SK-N-SH treated with all-trans-retinoic acid at 6 μM for 48 hours (cell line): ENCODE measurements around the gene BPHL.
"Not testable (repeated sequence)": the region's sequence is repeated elsewhere in the genome, so short reads cannot be mapped to it uniquely, and the experiment has no call there.

ENCODE experiments used
- ARNTL ChIP-seq: fragments of 450-650 bp; formaldehyde crosslinking; IDR thresholded peaks from 2 replicates; pipeline ENCODE4 v1.5.0; 2020; ENCODE audit warnings: low read depth, mild to moderate bottlenecking, moderate library complexity, borderline replicate concordance
- ESRRG ChIP-seq: fragments of 250-450 bp; sonication (Bioruptor Pico); IDR thresholded peaks from 2 replicates; pipeline ENCODE4 v1.6.1; 2021; ENCODE audit warnings: mild to moderate bottlenecking
- RARB ChIP-seq: fragments of 250-450 bp; sonication (Bioruptor Pico); IDR thresholded peaks from 2 replicates; pipeline ENCODE4 v1.8.0; 2021; ENCODE audit warnings: mild to moderate bottlenecking, moderate library complexity
- TOX ChIP-seq: fragments of 250-450 bp; sonication (Bioruptor Pico); IDR thresholded peaks from 2 replicates; pipeline ENCODE4 v1.8.0; 2021; ENCODE audit warnings: mild to moderate bottlenecking, moderate library complexity, borderline replicate concordance
- ZC3H10 ChIP-seq: fragments of 250-450 bp; sonication (Bioruptor Pico); IDR thresholded peaks from 2 replicates; pipeline ENCODE4 v1.5.1; 2021; ENCODE audit warnings: mild to moderate bottlenecking, moderate library complexity
- ZNF8 ChIP-seq: fragments of 450-650 bp; formaldehyde crosslinking; IDR thresholded peaks from 2 replicates; pipeline ENCODE4 v1.5.0; 2020; ENCODE audit warnings: mild to moderate bottlenecking, moderate library complexity
- TF ChIP-seq, protein P1 (sequence below): fragments of 250-450 bp; sonication (Bioruptor Pico); IDR thresholded peaks from 2 replicates; pipeline ENCODE4 v1.8.0; 2020; ENCODE audit warnings: mild to moderate bottlenecking, moderate library complexity, borderline replicate concordance
- TF ChIP-seq, protein P2 (sequence below): fragments of 250-450 bp; sonication (Bioruptor Pico); IDR thresholded peaks from 2 replicates; pipeline ENCODE4 v1.5.1; 2020; ENCODE audit warnings: low read depth, mild to moderate bottlenecking, moderate library complexity
- TF ChIP-seq, protein P3 (sequence below): fragments of 250-450 bp; sonication (Bioruptor Pico); IDR thresholded peaks from 2 replicates; pipeline ENCODE4 v1.5.0; 2020; ENCODE audit warnings: mild to moderate bottlenecking, moderate library complexity

DNA sequence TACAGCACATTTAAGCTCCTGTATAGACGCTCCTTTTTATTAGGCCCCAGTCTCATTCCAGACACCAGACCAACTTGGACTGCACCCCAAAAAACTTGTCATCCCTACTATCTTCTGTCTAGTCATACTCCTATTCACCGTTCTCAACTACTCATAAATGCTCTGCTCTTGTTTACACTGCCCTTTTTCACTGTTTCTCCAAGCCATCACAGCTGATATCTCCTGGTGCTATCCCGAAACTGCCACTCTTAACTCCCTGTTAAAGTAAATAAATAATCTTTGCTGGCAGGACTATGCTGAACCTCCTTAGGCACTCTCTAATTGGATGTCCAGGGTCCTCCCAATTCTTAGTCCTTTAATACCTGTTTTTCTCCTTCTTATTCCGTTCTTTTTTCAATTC lies 54.3 kb downstream of the BPHL start:
- TF ChIP-seq ZNF8 (CRISPR knock-in tag); ARNTL (CRISPR knock-in tag); ESRRG (CRISPR knock-in tag); RARB (CRISPR knock-in tag); ZC3H10 (CRISPR knock-in tag); TOX: not testable (repeated sequence)
- TF ChIP-seq, protein P1, sequence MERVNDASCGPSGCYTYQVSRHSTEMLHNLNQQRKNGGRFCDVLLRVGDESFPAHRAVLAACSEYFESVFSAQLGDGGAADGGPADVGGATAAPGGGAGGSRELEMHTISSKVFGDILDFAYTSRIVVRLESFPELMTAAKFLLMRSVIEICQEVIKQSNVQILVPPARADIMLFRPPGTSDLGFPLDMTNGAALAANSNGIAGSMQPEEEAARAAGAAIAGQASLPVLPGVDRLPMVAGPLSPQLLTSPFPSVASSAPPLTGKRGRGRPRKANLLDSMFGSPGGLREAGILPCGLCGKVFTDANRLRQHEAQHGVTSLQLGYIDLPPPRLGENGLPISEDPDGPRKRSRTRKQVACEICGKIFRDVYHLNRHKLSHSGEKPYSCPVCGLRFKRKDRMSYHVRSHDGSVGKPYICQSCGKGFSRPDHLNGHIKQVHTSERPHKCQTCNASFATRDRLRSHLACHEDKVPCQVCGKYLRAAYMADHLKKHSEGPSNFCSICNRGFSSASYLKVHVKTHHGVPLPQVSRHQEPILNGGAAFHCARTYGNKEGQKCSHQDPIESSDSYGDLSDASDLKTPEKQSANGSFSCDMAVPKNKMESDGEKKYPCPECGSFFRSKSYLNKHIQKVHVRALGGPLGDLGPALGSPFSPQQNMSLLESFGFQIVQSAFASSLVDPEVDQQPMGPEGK (CRISPR knock-in tag) = not testable (repeated sequence)
- TF ChIP-seq, protein P2, sequence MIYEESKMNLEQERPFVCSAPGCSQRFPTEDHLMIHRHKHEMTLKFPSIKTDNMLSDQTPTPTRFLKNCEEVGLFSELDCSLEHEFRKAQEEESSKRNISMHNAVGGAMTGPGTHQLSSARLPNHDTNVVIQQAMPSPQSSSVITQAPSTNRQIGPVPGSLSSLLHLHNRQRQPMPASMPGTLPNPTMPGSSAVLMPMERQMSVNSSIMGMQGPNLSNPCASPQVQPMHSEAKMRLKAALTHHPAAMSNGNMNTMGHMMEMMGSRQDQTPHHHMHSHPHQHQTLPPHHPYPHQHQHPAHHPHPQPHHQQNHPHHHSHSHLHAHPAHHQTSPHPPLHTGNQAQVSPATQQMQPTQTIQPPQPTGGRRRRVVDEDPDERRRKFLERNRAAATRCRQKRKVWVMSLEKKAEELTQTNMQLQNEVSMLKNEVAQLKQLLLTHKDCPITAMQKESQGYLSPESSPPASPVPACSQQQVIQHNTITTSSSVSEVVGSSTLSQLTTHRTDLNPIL (CRISPR knock-in tag) = not testable (repeated sequence)
- TF ChIP-seq, protein P3, sequence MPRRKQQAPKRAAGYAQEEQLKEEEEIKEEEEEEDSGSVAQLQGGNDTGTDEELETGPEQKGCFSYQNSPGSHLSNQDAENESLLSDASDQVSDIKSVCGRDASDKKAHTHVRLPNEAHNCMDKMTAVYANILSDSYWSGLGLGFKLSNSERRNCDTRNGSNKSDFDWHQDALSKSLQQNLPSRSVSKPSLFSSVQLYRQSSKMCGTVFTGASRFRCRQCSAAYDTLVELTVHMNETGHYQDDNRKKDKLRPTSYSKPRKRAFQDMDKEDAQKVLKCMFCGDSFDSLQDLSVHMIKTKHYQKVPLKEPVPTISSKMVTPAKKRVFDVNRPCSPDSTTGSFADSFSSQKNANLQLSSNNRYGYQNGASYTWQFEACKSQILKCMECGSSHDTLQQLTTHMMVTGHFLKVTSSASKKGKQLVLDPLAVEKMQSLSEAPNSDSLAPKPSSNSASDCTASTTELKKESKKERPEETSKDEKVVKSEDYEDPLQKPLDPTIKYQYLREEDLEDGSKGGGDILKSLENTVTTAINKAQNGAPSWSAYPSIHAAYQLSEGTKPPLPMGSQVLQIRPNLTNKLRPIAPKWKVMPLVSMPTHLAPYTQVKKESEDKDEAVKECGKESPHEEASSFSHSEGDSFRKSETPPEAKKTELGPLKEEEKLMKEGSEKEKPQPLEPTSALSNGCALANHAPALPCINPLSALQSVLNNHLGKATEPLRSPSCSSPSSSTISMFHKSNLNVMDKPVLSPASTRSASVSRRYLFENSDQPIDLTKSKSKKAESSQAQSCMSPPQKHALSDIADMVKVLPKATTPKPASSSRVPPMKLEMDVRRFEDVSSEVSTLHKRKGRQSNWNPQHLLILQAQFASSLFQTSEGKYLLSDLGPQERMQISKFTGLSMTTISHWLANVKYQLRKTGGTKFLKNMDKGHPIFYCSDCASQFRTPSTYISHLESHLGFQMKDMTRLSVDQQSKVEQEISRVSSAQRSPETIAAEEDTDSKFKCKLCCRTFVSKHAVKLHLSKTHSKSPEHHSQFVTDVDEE (CRISPR knock-in tag) = not testable (repeated sequence)
